Uterus (tissue), 2 donors: ENCODE data around the gene RHCE.

Source experiments
- POLR2A ChIP-seq, 2 donors: fragments of 450-650 bp; IDR thresholded peaks; one replicate each; pipeline ENCODE4 v1.6.1; 2016; ENCODE audit warnings: antibody characterized with exemption in 2 of 2, mild to moderate bottlenecking in 1 of 2, moderate library complexity in 1 of 2
- TF ChIP-seq, protein P1 (sequence below), 4 experiments: fragments of 200-600 bp in 2 of 4; fragments of 450-650 bp in 2 of 4; sonication (generic) in 2 of 4; IDR thresholded peaks; one replicate each; pipeline ENCODE4 v1.5.1; 2016 to 2019; ENCODE audit warnings: antibody characterized with exemption in 4 of 4, mild to moderate bottlenecking in 2 of 4, moderate library complexity in 1 of 4

- TF ChIP-seq, protein P1, sequence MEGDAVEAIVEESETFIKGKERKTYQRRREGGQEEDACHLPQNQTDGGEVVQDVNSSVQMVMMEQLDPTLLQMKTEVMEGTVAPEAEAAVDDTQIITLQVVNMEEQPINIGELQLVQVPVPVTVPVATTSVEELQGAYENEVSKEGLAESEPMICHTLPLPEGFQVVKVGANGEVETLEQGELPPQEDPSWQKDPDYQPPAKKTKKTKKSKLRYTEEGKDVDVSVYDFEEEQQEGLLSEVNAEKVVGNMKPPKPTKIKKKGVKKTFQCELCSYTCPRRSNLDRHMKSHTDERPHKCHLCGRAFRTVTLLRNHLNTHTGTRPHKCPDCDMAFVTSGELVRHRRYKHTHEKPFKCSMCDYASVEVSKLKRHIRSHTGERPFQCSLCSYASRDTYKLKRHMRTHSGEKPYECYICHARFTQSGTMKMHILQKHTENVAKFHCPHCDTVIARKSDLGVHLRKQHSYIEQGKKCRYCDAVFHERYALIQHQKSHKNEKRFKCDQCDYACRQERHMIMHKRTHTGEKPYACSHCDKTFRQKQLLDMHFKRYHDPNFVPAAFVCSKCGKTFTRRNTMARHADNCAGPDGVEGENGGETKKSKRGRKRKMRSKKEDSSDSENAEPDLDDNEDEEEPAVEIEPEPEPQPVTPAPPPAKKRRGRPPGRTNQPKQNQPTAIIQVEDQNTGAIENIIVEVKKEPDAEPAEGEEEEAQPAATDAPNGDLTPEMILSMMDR (IDR thresholded peaks at IDR 0.05) = no peak
- no peak for TF ChIP-seq POLR2A (IDR thresholded peaks at IDR 0.05)
These were observed 64.2 kb downstream of the RHCE start for GRCh38 chr1:25356441-25356840.
